Hepatocyte (in vitro differentiated cells): ENCODE data around the gene ASXL1.

Experiments
- CTCF ChIP-seq: fragments of 200-600 bp; sonication (generic); IDR thresholded peaks from 2 replicates; pipeline ENCODE4 v1.5.1; 2016; ENCODE audit warnings: antibody characterized with exemption, mild to moderate bottlenecking; ENCODE audit not compliant: poor library complexity
- EZH2 ChIP-seq: fragments of 200-600 bp; sonication (generic); IDR thresholded peaks from 2 replicates; pipeline ENCODE4 v1.6.1; 2016; ENCODE audit warnings: antibody characterized with exemption, mild to moderate bottlenecking, borderline replicate concordance

GRCh38 chr20:32460683-32461320 lies 102.7 kb downstream of the ASXL1 start:
- TF ChIP-seq CTCF (no peak), EZH2 (no peak)
